Activated naive CD4-positive, alpha-beta T cell treated with anti-CD3 and anti-CD28 coated beads, Interleukin-2, amount 50 U/mL, for 72 hours (primary cell): Measurements from ENCODE around the gene FAAH. TPM values are rescaled to one million over a fixed set of nuclear protein-coding genes. Genes with fewer than 3 reads are reported as not detected.

Experiments used
- ATAC-seq, 2 donors: fragments of 150-1000 bp; cut with Tn5 transposase; 2 replicates each; pipeline ENCODE4 v1.10.0; 2021; ENCODE audit warnings: mild to moderate bottlenecking in 2 of 2, moderate library complexity in 2 of 2
- DNase-seq, 2 donors: peaks; one replicate each; pipeline ENCODE4 v3.0.0; 2021 to 2022; ENCODE audit warnings: low spot score in 2 of 2
- H3K27ac Mint-ChIP-seq, 2 donors: one replicate each; pipeline ENCODE4 v1.8.0; 2022; ENCODE audit warnings: mild to moderate bottlenecking in 2 of 2, mixed read lengths in 2 of 2
- H3K36me3 Mint-ChIP-seq, 2 donors: one replicate each; pipeline ENCODE4 v1.8.0; 2022; ENCODE audit warnings: mixed read lengths in 2 of 2
- H3K9me3 Mint-ChIP-seq, 2 donors: one replicate each; pipeline ENCODE4 v1.8.0; 2022; ENCODE audit warnings: mixed read lengths in 2 of 2
- total RNA-seq, 2 donors: library from RNA; stranded (reverse); gene quantifications; one replicate each; pipeline ENCODE4 v1.2.3, GENCODE V29; 2022

The FAAH gene
- total RNA-seq, 2 donors from 2014 or later = 5.5 to 5.7 TPM

- no peak for ATAC-seq
- peak overlapping the region in 1 of 2 donors; percentile 34 for H3K27ac Mint-ChIP-seq
- H3K36me3 Mint-ChIP-seq = peaks cover 24 to 28% of the 10 kb centered on the region in 2 donors
- DNase-seq = no peak
- peaks cover 17 to 18% of the 10 kb centered on the region in 2 donors for H3K9me3 Mint-ChIP-seq
Observed at GRCh38 chr1:46393510-46393909, 607 bp upstream of the FAAH start.

- Mint-ChIP-seq H3K9me3 (peaks cover 17 to 18% of the 10 kb centered on the region in 2 donors), H3K27ac (no peak overlapping the region), H3K36me3 (peaks cover 21 to 28% of the 10 kb centered on the region in 2 donors)
- no peak for ATAC-seq
- no peak for DNase-seq
Observed at GRCh38 chr1:46394872-46395465, 852 bp downstream of the FAAH start.

GRCh38 chr1:46396441-46397398 is 2.6 kb downstream of the FAAH start:
- H3K36me3 Mint-ChIP-seq = peaks cover 18 to 27% of the 10 kb centered on the region in 2 donors
- no peak for ATAC-seq
- no peak overlapping the region for H3K27ac Mint-ChIP-seq
- DNase-seq = no peak
- peaks cover 17 to 18% of the 10 kb centered on the region in 2 donors for H3K9me3 Mint-ChIP-seq

GRCh38 chr1:46399307-46399706 is 5.2 kb downstream of the FAAH start:
- Mint-ChIP-seq H3K36me3 (peaks cover 0 to 4% of the 10 kb centered on the region in 2 donors), H3K27ac (no peak overlapping the region), H3K9me3 (no peaks in the 10 kb centered on the region)
- DNase-seq (no peak), ATAC-seq (no peak)

- H3K27ac Mint-ChIP-seq = peak overlapping the region in 1 of 2 donors; percentile 84
- ATAC-seq (no peak), DNase-seq (no peak)
- H3K9me3 Mint-ChIP-seq = no peaks in the 10 kb centered on the region
- peaks cover 0 to 2% of the 10 kb centered on the region in 2 donors for H3K36me3 Mint-ChIP-seq
Observed at GRCh38 chr1:46400421-46400820, 6.3 kb downstream of the FAAH start.

GRCh38 chr1:46401154-46401913 is 7.2 kb downstream of the FAAH start:
- DNase-seq (no peak), ATAC-seq (no peak)
- no peaks in the 10 kb centered on the region for H3K9me3 Mint-ChIP-seq
- no peaks in the 10 kb centered on the region for H3K36me3 Mint-ChIP-seq
- H3K27ac Mint-ChIP-seq = no peak overlapping the region

GRCh38 chr1:46401964-46402626 is 8.0 kb downstream of the FAAH start:
- H3K9me3 Mint-ChIP-seq = no peaks in the 10 kb centered on the region
- H3K27ac Mint-ChIP-seq = no peak overlapping the region
- peak in 1 of 2 donors; percentile 12 for ATAC-seq

GRCh38 chr1:46403916-46404315 is 9.8 kb downstream of the FAAH start:
- Mint-ChIP-seq H3K9me3 (no peaks in the 10 kb centered on the region), H3K36me3 (no peaks in the 10 kb centered on the region), H3K27ac (peak overlapping the region in 1 of 2 donors; percentile 14)
- ATAC-seq (no peak), DNase-seq (no peak)

More at GRCh38 chr1:46401964-46402626, 8.0 kb downstream of the FAAH start:
- no peak for DNase-seq
- H3K36me3 Mint-ChIP-seq = no peaks in the 10 kb centered on the region

GRCh38 chr1:46404482-46405196 is 10.5 kb downstream of the FAAH start:
- no peaks in the 10 kb centered on the region for H3K9me3 Mint-ChIP-seq
- H3K36me3 Mint-ChIP-seq = no peaks in the 10 kb centered on the region
- no peak for DNase-seq
- no peak for ATAC-seq
- no peak overlapping the region for H3K27ac Mint-ChIP-seq

- ATAC-seq (no peak), DNase-seq (no peak)
- H3K27ac Mint-ChIP-seq = no peak overlapping the region
- no peaks in the 10 kb centered on the region for H3K9me3 Mint-ChIP-seq
- no peaks in the 10 kb centered on the region for H3K36me3 Mint-ChIP-seq
Observed at GRCh38 chr1:46405197-46405555, 11.1 kb downstream of the FAAH start.

- no peaks in the 10 kb centered on the region for H3K9me3 Mint-ChIP-seq
- ATAC-seq (peak in 1 of 2 donors; percentile 2), DNase-seq (no peak)
- H3K27ac Mint-ChIP-seq = peak overlapping the region in 1 of 2 donors; percentile 49
- H3K36me3 Mint-ChIP-seq = no peaks in the 10 kb centered on the region
Observed at GRCh38 chr1:46405724-46406123, 11.6 kb downstream of the FAAH start.

GRCh38 chr1:46406881-46407608 is 12.9 kb downstream of the FAAH start:
- ATAC-seq = no peak
- H3K27ac Mint-ChIP-seq = no peak overlapping the region
- H3K36me3 Mint-ChIP-seq = no peaks in the 10 kb centered on the region
- no peaks in the 10 kb centered on the region for H3K9me3 Mint-ChIP-seq
- DNase-seq = no peak

- H3K27ac Mint-ChIP-seq = no peak overlapping the region
Observed at GRCh38 chr1:46407636-46408035, 13.5 kb downstream of the FAAH start.

GRCh38 chr1:46408356-46409062 is 14.4 kb downstream of the FAAH start:
- Mint-ChIP-seq H3K9me3 (no peaks in the 10 kb centered on the region), H3K27ac (peak overlapping the region in 1 of 2 donors; percentile 40), H3K36me3 (no peaks in the 10 kb centered on the region)
- no peak for ATAC-seq
- DNase-seq = no peak

More at GRCh38 chr1:46407636-46408035, 13.5 kb downstream of the FAAH start:
- no peaks in the 10 kb centered on the region for H3K36me3 Mint-ChIP-seq
- DNase-seq (no peak), ATAC-seq (no peak)
- no peaks in the 10 kb centered on the region for H3K9me3 Mint-ChIP-seq

GRCh38 chr1:46409063-46409372 is 14.9 kb downstream of the FAAH start:
- ATAC-seq (no peak), DNase-seq (no peak)
- Mint-ChIP-seq H3K36me3 (no peaks in the 10 kb centered on the region), H3K9me3 (no peaks in the 10 kb centered on the region), H3K27ac (peak overlapping the region in 1 of 2 donors; percentile 40)
